A673 (cell line): ENCODE results near the gene CATSPERZ. TPM values are rescaled to one million over a fixed set of nuclear protein-coding genes. Genes with fewer than 3 reads are reported as not detected.

Experiments used
- BruUV-seq: library from RNA; stranded (reverse); fragments of 400-500 nt; replicated peaks from 2 replicates; lab custom pipeline; 2021; lab: Mats Ljungman, UMichigan
- CTCF ChIA-PET: fragments of 300-600 bp; sonication (Branson Sonifier 250); formaldehyde crosslinking; loops from one replicate; lab custom pipeline; 2022; ENCODE audit warnings: antibody characterized with exemption; lab: Charles Lee
- POLR2A ChIA-PET: fragments of 300-600 bp; sonication (Branson Sonifier 250); formaldehyde crosslinking; loops from one replicate; lab custom pipeline; 2022; ENCODE audit warnings: antibody characterized with exemption; ENCODE audit not compliant: low non-redundant PET; lab: Charles Lee
- DNase-seq: peaks from one replicate; pipeline ENCODE4 v3.0.0-alpha.2; 2015; ENCODE audit warnings: low spot score
- H3K27ac ChIP-seq: fragments of 200-600 bp; sonication (generic); 2 replicates; pipeline ENCODE4 v1.5.1; 2016; ENCODE audit warnings: mixed run types, low read depth, mild to moderate bottlenecking, mixed read lengths, antibody characterized with exemption, low read length; ENCODE audit not compliant: poor library complexity, severe bottlenecking
- H3K27me3 ChIP-seq: fragments of 200-600 bp; sonication (generic); replicated peaks from 2 replicates; pipeline ENCODE4 v1.6.1; 2017; ENCODE audit warnings: mixed run types, low read depth, mild to moderate bottlenecking, mixed read lengths, antibody characterized with exemption, low read length; ENCODE audit not compliant: insufficient read depth, poor library complexity
- H3K36me3 ChIP-seq: fragments of 200-600 bp; sonication (generic); 2 replicates; pipeline ENCODE4 v1.6.1; 2016; ENCODE audit warnings: mixed run types, mild to moderate bottlenecking, mixed read lengths, antibody characterized with exemption, low read length; ENCODE audit not compliant: insufficient read depth, poor library complexity, severe bottlenecking
- H3K4me1 ChIP-seq: fragments of 200-600 bp; sonication (generic); 2 replicates; pipeline ENCODE4 v1.6.1; 2017; ENCODE audit warnings: mixed run types, mild to moderate bottlenecking, mixed read lengths, antibody characterized with exemption, low read length; ENCODE audit not compliant: insufficient read depth, poor library complexity, severe bottlenecking
- H3K4me3 ChIP-seq: fragments of 200-600 bp; sonication (generic); 2 replicates; pipeline ENCODE4 v1.5.1; 2016; ENCODE audit warnings: low read depth, mixed run types, mild to moderate bottlenecking, mixed read lengths, low read length; ENCODE audit not compliant: poor library complexity, severe bottlenecking
- H3K9me3 ChIP-seq: fragments of 200-600 bp; sonication (generic); 2 replicates; pipeline ENCODE4 v1.6.1; 2016; ENCODE audit warnings: mixed run types, low read depth, mild to moderate bottlenecking, mixed read lengths, antibody characterized with exemption, low read length; ENCODE audit not compliant: poor library complexity, severe bottlenecking
- EZH2 ChIP-seq: fragments of 200-600 bp; sonication (generic); IDR thresholded peaks from 2 replicates; pipeline ENCODE4 v1.6.1; 2017; ENCODE audit warnings: borderline replicate concordance, low read depth, mild to moderate bottlenecking, mixed read lengths, antibody characterized with exemption, low read length; ENCODE audit not compliant: poor library complexity, severe bottlenecking
- intact Hi-C: fragments of 100-400 bp; cut with micrococcal nuclease; formaldehyde crosslinking; loops from one replicate; pipeline ENCODE4 v1.10.0; 2022; ENCODE audit not compliant: unreplicated experiment
- total RNA-seq: library from RNA; stranded (reverse); gene quantifications from 2 replicates; pipeline ENCODE4 v1.2.3, GENCODE V29; 2021
- TF ChIP-seq, protein P1 (sequence below): fragments of 300-800, 200-600 bp; sonication (generic); conservative IDR thresholded peaks from 2 replicates; pipeline ENCODE4 v1.5.1; 2017; ENCODE audit warnings: low read depth, mild to moderate bottlenecking, antibody characterized with exemption, low read length, moderate library complexity, mixed read lengths

Gene CATSPERZ
- total RNA-seq, 1 experiment from 2014 or later = not detected

DNA sequence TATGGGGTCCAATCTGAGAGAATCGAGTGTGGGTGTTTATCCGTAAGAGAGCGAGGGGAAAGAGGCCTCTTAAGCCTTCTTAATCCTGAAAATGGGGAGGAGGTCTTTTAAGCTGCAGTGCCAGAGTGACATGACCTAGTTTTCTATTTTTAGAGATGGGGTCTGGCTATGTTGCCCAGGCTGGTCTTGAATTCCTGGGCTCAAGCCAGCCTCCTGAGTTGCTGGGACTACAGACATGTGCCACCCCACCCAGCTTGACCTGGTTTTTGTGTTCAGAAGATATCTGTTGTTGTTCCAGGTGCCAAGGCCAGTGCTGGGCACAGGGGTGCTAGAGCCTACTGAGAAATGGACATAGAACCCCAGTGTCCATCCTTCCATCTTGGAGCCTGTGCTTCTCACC lies 17.1 kb upstream of the CATSPERZ start:
- Histone ChIP-seq H3K4me1 (peaks cover 13% of the 10 kb centered on the region), H3K27me3 (no peaks in the 10 kb centered on the region), H3K27ac (no peak overlapping the region), H3K4me3 (no peak overlapping the region), H3K36me3 (peaks cover 12% of the 10 kb centered on the region), H3K9me3 (no peaks in the 10 kb centered on the region)
- TF ChIP-seq, protein P1, sequence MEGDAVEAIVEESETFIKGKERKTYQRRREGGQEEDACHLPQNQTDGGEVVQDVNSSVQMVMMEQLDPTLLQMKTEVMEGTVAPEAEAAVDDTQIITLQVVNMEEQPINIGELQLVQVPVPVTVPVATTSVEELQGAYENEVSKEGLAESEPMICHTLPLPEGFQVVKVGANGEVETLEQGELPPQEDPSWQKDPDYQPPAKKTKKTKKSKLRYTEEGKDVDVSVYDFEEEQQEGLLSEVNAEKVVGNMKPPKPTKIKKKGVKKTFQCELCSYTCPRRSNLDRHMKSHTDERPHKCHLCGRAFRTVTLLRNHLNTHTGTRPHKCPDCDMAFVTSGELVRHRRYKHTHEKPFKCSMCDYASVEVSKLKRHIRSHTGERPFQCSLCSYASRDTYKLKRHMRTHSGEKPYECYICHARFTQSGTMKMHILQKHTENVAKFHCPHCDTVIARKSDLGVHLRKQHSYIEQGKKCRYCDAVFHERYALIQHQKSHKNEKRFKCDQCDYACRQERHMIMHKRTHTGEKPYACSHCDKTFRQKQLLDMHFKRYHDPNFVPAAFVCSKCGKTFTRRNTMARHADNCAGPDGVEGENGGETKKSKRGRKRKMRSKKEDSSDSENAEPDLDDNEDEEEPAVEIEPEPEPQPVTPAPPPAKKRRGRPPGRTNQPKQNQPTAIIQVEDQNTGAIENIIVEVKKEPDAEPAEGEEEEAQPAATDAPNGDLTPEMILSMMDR = no peak
- TF ChIP-seq EZH2 = no peak
- no peak for DNase-seq
- BruUV-seq = no TSS peak
- CTCF ChIA-PET = interaction anchor here (1.2 kb wide), 1 partner anchor 18 kb away, joined by 3 read pairs; no protein-coding TSS in a partner anchor
- intact Hi-C loops = no loop called here
- POLR2A ChIA-PET = no interaction called here

DNA sequence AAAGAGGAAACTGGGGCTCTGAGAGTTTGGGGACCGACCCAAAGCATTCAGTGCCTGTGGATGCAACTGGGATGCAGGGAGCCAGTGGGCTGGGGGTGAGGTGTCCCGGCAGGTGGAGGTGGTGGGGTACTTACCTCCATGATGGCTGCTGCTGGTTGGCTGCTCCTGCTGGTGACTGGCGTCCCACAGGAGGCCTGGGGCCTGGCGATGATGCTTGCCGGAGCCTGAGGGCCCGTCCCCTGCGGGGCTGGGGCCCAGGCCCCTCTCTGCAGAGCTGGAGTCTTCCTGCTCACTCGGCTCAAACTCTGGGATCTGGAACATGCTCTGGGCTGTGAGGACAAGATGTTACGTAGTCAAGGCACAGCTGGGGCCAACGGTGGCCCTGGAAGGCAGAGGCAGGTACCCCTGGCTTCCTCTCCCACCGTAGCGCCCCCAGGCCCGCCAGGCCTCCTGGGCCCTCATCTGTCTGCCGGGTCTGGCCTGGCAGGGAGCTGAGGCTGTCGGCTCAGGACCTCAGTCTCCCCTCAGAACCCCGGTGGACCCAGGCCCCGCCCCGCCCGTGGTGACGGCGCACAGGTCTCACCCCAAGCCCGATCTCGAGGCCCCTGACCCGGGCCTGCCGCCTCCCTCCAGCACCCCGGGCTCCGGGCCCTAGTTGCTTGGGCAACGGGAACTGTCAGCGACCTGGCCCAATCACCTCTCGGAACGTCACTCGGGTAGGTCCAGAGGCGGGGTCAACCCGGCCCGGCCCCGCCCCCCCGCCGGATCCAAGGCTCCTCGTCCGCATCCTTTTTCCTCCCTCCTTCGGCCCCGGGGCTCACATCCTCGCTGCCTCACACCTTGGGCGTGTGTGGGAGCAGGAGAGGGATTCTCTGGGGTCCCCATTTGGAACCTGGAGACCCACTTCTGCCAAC lies 15.9 kb upstream of the CATSPERZ start, which contains the start of gene BAD:
BAD (minus strand) TSS at position 618 of the 914 bp plus-strand sequence; CDS start at position 321, 297 bp downstream.
- BruUV-seq = TSS peak; percentile 56
- H3K36me3 ChIP-seq = peaks cover 6% of the 10 kb centered on the region
- POLR2A ChIA-PET = no interaction called here
- CTCF ChIA-PET = interaction anchor here (1.1 to 1.6 kb wide), 2 partner anchors 13 to 16 kb away, joined by 3 to 7 read pairs; no protein-coding TSS in a partner anchor
- peaks cover 13% of the 10 kb centered on the region for H3K4me1 ChIP-seq
- no peaks in the 10 kb centered on the region for H3K9me3 ChIP-seq
- DNase-seq = peak; percentile 97
- peak within 1 kb of the TSS; percentile 87 for H3K4me3 ChIP-seq
- no peak for TF ChIP-seq EZH2
- TF ChIP-seq, protein P1 = no peak
- intact Hi-C loops = loop anchor here (2.0 kb wide), 1 partner anchor 14 kb away; no protein-coding TSS in a partner anchor
- no peaks in the 10 kb centered on the region for H3K27me3 ChIP-seq
- peak within 1 kb of the TSS; percentile 73 for H3K27ac ChIP-seq

DNA sequence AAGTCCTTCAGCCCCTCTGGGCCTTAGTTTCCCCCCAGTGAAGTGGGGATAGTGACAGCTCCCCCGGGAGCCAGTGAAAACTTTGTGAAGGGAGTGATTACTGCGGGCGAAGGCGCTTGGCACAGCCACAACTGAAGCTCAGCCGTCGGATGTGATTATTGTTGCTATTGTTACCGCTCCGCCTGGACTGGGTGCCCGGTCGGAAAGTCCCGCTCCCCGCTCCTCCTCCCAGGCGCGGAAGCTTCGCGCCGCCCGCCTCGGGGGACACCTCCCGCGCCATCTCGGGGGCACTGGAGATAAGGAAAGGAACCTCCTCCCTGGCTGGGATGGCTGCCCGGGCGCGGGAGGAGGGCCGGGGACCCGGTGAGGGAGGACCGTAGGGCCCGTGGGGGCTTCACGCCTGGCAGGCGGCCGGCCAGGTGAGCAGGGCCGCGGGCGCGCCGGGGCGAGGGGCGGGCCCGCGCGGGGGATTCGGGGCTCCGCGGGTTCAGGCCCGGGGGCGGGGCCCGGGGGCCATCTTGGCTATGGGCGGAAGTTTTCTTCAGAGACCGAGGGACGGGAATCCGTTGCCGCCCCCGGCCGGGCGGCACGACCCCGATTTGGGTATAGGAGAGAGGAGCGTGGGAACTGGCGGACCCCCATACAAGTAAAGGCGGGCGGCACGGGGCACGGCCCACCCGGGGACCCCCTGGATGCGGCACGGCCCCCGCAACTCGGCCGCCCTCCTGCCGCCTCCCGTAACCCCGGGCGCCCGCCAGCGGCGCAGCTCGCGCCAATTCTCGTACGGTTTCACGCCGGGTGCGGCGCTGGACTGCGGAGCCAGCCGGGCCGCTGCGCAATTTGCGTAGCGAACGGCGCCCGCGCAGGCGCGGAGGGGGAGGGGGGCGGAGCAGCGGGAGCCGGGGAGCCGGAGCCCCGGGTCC lies 14.9 kb upstream of the CATSPERZ start, which contains the start of gene GPR137:
GPR137 (plus strand) TSS at position 887 of the 923 bp plus-strand sequence. CDS start 677 bp downstream, outside the sequence.
- TSS peak; percentile 50 for BruUV-seq
- peaks cover 2% of the 10 kb centered on the region for H3K27me3 ChIP-seq
- H3K4me3 ChIP-seq = peak within 1 kb of the TSS; percentile 87
- H3K36me3 ChIP-seq = peaks cover 6% of the 10 kb centered on the region
- CTCF ChIA-PET = interaction anchor here (0.7 to 1.6 kb wide), 3 partner anchors 14 to 65 kb away, joined by 3 to 8 read pairs (median 7); no protein-coding TSS in a partner anchor
- intact Hi-C loops = loop anchor here (2.0 kb wide), 1 partner anchor 14 kb away; no protein-coding TSS in a partner anchor
- peak within 1 kb of the TSS; percentile 73 for H3K27ac ChIP-seq
- peaks cover 13% of the 10 kb centered on the region for H3K4me1 ChIP-seq
- no peaks in the 10 kb centered on the region for H3K9me3 ChIP-seq
- DNase-seq = peak; percentile 92
- POLR2A ChIA-PET = no interaction called here
- no peak for TF ChIP-seq EZH2
- TF ChIP-seq, protein P1 = no peak
